LNCAP (cell line): Measurements from ENCODE around the gene RGL1.

Source experiments
- TF ChIP-seq, protein P1 (sequence below): fragments of 450-650 bp; IDR thresholded peaks from 2 replicates; pipeline ENCODE4 v1.5.1; 2017; ENCODE audit warnings: mild to moderate bottlenecking

The RGL1 gene

DNA sequence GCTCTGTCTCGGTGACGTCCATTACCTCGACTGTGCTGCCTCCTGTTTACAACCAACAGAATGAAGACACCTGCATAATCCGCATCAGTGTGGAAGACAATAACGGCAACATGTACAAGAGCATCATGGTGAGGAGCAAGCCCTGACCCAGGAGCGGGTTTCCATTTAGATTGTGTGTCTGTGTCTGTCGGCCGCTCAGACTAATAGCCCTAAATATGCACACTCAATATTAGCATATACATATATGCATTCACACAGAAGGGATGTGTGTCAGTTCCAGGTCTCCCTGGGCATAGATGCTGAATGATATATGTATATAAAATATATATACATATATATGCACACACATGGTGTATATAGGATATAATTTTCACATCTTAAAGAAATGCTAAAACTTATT, 111.7 kb downstream of the RGL1 start:
- TF ChIP-seq, protein P1, sequence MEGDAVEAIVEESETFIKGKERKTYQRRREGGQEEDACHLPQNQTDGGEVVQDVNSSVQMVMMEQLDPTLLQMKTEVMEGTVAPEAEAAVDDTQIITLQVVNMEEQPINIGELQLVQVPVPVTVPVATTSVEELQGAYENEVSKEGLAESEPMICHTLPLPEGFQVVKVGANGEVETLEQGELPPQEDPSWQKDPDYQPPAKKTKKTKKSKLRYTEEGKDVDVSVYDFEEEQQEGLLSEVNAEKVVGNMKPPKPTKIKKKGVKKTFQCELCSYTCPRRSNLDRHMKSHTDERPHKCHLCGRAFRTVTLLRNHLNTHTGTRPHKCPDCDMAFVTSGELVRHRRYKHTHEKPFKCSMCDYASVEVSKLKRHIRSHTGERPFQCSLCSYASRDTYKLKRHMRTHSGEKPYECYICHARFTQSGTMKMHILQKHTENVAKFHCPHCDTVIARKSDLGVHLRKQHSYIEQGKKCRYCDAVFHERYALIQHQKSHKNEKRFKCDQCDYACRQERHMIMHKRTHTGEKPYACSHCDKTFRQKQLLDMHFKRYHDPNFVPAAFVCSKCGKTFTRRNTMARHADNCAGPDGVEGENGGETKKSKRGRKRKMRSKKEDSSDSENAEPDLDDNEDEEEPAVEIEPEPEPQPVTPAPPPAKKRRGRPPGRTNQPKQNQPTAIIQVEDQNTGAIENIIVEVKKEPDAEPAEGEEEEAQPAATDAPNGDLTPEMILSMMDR, result no peak

DNA sequence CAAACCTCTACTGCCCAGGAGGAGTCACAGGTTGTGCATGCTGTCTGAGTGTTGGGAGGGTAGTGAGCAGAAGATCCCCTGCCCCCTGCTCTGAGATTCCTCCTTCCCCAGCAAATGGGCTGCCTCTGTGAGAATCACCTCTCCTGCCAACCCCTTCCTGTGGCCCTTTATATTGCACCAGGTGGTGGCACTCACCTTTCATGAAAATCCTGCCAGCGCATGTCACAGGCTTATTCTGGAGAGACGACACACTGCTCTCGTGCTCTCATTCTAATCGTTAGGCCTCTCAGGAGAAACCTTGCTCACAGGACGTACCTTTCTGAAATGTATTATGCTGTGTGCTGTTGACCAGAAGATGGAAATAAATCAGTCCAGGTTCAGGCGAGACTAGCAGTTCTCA, 113.7 kb downstream of the RGL1 start:
- TF ChIP-seq, protein P1, result no peak

DNA sequence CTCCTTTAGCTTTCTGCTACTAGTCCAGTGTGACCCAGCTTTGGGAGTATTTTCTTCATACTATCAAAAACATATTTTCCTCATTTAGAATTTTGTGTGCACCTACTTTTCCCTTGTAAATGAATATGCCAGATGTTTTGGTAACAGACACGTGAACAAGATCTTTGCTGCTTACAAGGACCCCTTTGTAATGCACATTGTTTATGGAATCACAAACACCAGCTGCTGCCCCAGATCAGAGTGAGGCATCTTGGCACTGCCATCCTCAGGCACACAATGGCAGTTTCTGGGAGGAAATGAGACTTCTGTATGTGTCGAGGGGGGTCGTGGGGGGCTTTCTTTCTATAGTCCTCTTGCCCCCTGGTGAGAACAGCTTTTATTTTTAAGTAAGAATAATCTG, 115.7 kb downstream of the RGL1 start:
- TF ChIP-seq, protein P1, result no peak

DNA sequence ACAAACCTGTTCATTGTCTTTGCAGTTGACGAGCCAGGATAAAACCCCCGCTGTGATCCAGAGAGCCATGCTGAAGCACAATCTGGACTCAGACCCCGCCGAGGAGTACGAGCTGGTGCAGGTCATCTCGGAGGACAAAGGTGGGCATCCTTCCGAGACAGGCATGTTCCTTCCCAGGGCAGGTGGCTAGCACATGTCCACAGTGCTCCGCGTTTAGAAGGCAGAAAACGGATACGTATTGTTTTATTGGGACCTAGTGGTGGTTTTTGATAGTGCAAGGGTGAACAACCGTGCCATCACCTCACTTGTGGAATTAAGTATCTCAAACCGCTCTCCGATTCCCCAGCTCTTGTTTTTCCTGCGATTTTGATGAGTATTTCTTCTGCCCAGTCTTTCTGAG, 117.3 kb downstream of the RGL1 start:
- TF ChIP-seq, protein P1, result no peak

DNA sequence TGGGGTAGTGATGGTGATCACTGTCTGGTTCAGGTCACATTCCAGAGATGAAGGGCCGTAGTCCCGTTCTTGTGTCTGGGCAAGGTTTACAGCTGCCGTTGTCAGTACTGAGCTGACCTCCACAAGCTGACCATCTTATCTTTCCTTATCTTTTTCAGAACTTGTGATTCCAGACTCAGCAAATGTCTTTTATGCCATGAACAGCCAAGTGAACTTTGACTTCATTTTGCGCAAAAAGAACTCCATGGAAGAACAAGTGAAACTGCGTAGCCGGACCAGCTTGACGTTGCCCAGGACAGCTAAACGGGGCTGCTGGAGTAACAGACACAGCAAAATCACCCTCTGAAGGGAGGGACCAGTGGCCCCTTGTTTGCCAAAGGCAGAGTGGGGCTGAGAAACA, 121.0 kb downstream of the RGL1 start:
- TF ChIP-seq, protein P1, result no peak

DNA sequence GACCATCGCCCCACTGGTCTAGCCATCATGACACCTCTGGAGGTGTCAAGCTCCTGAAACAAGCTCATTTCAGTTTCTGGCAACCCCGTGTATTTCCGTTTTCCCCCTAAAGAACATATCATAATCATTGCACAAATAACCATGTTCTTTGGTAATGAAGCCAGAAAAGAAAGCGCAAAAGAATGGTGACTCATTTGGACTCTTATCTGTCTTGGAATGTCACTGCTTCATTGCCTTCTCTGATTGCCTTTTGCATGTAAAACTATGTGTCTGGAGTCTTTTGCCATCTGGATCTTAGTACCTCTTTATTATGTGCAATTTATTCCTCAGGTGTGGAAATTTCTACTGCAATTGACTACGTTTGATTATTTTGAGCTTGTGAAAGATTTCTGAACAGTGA, 122.1 kb downstream of the RGL1 start:
- TF ChIP-seq, protein P1, result no peak

DNA sequence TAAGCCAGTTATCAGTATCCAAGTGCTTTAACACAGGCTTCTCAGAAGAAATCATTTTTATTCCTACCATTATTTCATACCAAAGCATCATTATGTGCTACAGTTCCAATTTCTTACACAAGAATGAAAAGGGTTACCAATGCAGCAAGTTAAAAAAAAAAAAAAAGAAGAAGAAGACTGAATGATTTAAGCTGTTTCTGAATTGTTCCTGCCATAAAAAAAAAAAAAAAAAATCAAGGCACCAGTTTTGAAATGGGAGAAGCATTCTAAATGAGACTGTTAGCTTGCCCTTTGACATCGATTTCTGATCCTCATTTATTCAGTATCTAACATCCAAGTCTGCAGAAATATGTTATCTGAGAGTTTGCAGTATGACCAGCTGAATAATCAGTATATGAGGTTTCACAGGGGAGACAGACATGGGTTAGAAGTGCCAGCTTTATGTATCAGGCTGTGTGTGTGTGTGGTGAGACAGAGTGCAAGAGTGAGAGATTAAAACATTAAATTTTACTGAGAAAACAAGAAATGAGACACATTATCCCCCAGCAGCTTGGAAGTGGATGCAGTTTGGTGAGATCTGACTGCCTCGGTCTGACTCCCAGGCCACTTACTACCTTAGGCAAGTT, 126.8 kb downstream of the RGL1 start:
- TF ChIP-seq, protein P1, result no peak

DNA sequence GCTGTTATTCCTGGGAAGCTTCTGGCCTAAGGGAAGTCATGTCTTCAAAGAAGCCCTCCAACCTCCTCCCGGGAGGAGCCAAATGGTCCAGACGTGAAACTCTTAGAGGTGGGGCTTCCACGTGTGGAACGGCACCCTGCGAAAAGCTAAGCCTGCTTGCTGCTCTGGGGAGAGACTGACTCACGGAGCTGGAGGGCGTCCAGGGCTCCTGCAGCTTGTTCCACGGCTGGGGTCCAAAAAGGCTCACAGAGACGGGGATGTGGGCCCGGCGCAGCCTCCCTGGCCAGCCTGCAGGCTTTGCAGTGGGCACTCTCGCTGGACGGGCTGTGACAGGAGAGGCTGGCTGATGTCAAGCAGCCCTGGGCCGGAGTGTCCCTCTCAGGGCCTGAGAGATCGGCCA, 127.5 kb downstream of the RGL1 start:
- TF ChIP-seq, protein P1, result no peak
